ENCODE data around the gene PHF10. TPM values are rescaled to one million over a fixed set of nuclear protein-coding genes. Genes with fewer than 3 reads are reported as not detected.

Gene PHF10
- total RNA-seq, 1 donor from 2014 or later = 74.0 TPM

- Mint-ChIP-seq H3K27ac (no peak overlapping the region), H3K9me3 (peaks cover 11% of the 10 kb centered on the region)
- TF ChIP-seq CTCF (IDR thresholded peaks at IDR 0.05; ENCODE audit: unreplicated experiment) = no peak
Measured at GRCh38 chr6:169741344-169741743, 17.0 kb upstream of the PHF10 start.

GRCh38 chr6:169738976-169739529, 14.8 kb upstream of the PHF10 start:
- Mint-ChIP-seq H3K4me3 (no peak overlapping the region), H3K27ac (no peak overlapping the region), H3K9me3 (no peaks in the 10 kb centered on the region), H3K36me3 (no peaks in the 10 kb centered on the region), H3K4me1 (peaks cover 6% of the 10 kb centered on the region), H3K27me3 (ENCODE audit: low read depth) (peaks cover 10% of the 10 kb centered on the region)
- no peak for TF ChIP-seq CTCF (IDR thresholded peaks at IDR 0.05; ENCODE audit: unreplicated experiment)
- DNase-seq (ENCODE audit: low spot score in 2 of 2, unreplicated experiment in 2 of 2) = no peak

More at GRCh38 chr6:169741344-169741743, 17.0 kb upstream of the PHF10 start:
- peaks cover 6% of the 10 kb centered on the region for H3K4me1 Mint-ChIP-seq
- no peaks in the 10 kb centered on the region for H3K27me3 Mint-ChIP-seq (ENCODE audit: low read depth)
- DNase-seq (ENCODE audit: low spot score in 2 of 2, unreplicated experiment in 2 of 2) = no peak
- H3K36me3 Mint-ChIP-seq = peaks cover 3% of the 10 kb centered on the region
- no peak overlapping the region for H3K4me3 Mint-ChIP-seq

GRCh38 chr6:169738204-169738975, 14.1 kb upstream of the PHF10 start:
- H3K4me3 Mint-ChIP-seq = no peak overlapping the region
- H3K36me3 Mint-ChIP-seq = no peaks in the 10 kb centered on the region
- peak overlapping the region; percentile 39 for H3K27ac Mint-ChIP-seq
- H3K4me1 Mint-ChIP-seq = peaks cover 6% of the 10 kb centered on the region
- no peaks in the 10 kb centered on the region for H3K9me3 Mint-ChIP-seq
- no peak for DNase-seq (ENCODE audit: low spot score in 2 of 2, unreplicated experiment in 2 of 2)
- TF ChIP-seq CTCF (IDR thresholded peaks at IDR 0.05; ENCODE audit: unreplicated experiment) = no peak
- peaks cover 10% of the 10 kb centered on the region for H3K27me3 Mint-ChIP-seq (ENCODE audit: low read depth)

- H3K4me3 Mint-ChIP-seq = no peak overlapping the region
- peaks cover 6% of the 10 kb centered on the region for H3K27me3 Mint-ChIP-seq (ENCODE audit: low read depth)
- no peaks in the 10 kb centered on the region for H3K36me3 Mint-ChIP-seq
- no peaks in the 10 kb centered on the region for H3K9me3 Mint-ChIP-seq
- no peak overlapping the region for H3K27ac Mint-ChIP-seq
- no peak for TF ChIP-seq CTCF (IDR thresholded peaks at IDR 0.05; ENCODE audit: unreplicated experiment)
- DNase-seq (ENCODE audit: low spot score in 2 of 2, unreplicated experiment in 2 of 2) = no peak
- peaks cover 34% of the 10 kb centered on the region for H3K4me1 Mint-ChIP-seq
Measured at GRCh38 chr6:169729961-169730360, 5.7 kb upstream of the PHF10 start.

- peak overlapping the region; percentile 1 for H3K27ac Mint-ChIP-seq
- H3K9me3 Mint-ChIP-seq = no peaks in the 10 kb centered on the region
- H3K4me3 Mint-ChIP-seq = no peak overlapping the region
- no peak for DNase-seq (ENCODE audit: low spot score in 2 of 2, unreplicated experiment in 2 of 2)
- no peaks in the 10 kb centered on the region for H3K27me3 Mint-ChIP-seq (ENCODE audit: low read depth)
- no peak for TF ChIP-seq CTCF (IDR thresholded peaks at IDR 0.05; ENCODE audit: unreplicated experiment)
- no peaks in the 10 kb centered on the region for H3K36me3 Mint-ChIP-seq
- H3K4me1 Mint-ChIP-seq = peaks cover 45% of the 10 kb centered on the region
Measured at GRCh38 chr6:169726963-169727362, 2.7 kb upstream of the PHF10 start.

All from mesothelial cell of epicardium (in vitro differentiated cells).